Erythroblast (primary cell): ENCODE results near the gene ENPEP.
A peak's percentile ranks its signal among the peaks of the same experiment; 100 is the strongest.

Experiments
- DNase-seq, 2 experiments: peaks; one replicate each; lab custom pipeline; 2025; lab: John Stamatoyannopoulos, UW
- GATA1 ChIP-seq: IDR thresholded peaks from 2 replicates; pipeline ENCODE4 v1.6.1; 2011; ENCODE audit warnings: low read depth, mild to moderate bottlenecking, control low read depth, low read length, moderate library complexity
- POLR2A ChIP-seq: IDR thresholded peaks from 2 replicates; pipeline ENCODE4 v1.6.1; 2011; ENCODE audit warnings: mild to moderate bottlenecking, low read length

ENPEP gene

GRCh38 chr4:110493520-110493919 is 17.6 kb downstream of the ENPEP start:
- TF ChIP-seq GATA1 (no peak), POLR2A (no peak)
- DNase-seq: no peak

DNA sequence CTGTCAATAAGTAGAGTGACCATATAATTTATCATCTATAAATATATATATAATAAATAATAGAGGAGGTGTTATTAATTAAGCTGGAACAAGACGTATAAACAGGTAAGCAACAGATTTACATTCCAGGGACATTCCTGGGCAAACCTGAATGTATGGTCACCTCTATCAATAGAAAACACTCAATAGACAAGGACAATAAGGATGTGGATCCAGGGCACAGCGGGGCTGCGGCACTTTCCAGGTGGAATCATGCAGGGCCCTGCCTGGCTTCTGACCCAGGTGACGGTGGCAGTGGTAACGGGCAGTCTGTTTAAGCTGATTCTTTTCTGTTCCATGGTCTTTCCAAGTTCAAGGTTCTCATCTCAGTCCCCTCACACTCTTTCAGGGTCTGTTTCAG is 22.5 kb downstream of the ENPEP start:
- no peak for DNase-seq
- no peak for TF ChIP-seq POLR2A
- no peak for TF ChIP-seq GATA1

- TF ChIP-seq GATA1 (no peak), POLR2A (no peak)
- DNase-seq: no peak
Measured at GRCh38 chr4:110499126-110499525, 23.2 kb downstream of the ENPEP start.

GRCh38 chr4:110501826-110502225 is 25.9 kb downstream of the ENPEP start:
- DNase-seq: no peak
- TF ChIP-seq GATA1: no peak
- TF ChIP-seq POLR2A: no peak

GRCh38 chr4:110503270-110504083 is 27.5 kb downstream of the ENPEP start:
- no peak for TF ChIP-seq GATA1
- TF ChIP-seq POLR2A: no peak
- DNase-seq: no peak

DNA sequence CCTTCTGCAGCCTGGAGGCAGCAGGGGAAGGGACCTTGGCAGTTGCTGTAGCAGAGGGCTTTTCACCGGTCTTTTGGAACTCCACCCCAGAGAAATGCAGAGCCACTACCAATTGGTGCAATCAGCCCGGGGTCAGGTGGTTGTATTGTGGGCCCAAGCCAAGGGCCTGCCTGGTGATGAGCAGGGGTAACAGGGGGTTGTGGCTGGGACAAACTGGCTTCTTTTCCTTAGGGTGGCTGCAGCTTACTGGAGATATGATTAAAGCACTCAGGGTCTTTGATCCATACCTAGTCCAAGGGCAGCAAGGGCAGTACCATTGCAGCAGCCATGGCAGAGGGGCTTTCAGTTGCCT is 28.1 kb downstream of the ENPEP start:
- no peak for TF ChIP-seq POLR2A
- no peak for DNase-seq

- TF ChIP-seq POLR2A (no peak), GATA1 (no peak)
- DNase-seq: no peak
Measured at GRCh38 chr4:110505440-110505839, 29.5 kb downstream of the ENPEP start.

DNA sequence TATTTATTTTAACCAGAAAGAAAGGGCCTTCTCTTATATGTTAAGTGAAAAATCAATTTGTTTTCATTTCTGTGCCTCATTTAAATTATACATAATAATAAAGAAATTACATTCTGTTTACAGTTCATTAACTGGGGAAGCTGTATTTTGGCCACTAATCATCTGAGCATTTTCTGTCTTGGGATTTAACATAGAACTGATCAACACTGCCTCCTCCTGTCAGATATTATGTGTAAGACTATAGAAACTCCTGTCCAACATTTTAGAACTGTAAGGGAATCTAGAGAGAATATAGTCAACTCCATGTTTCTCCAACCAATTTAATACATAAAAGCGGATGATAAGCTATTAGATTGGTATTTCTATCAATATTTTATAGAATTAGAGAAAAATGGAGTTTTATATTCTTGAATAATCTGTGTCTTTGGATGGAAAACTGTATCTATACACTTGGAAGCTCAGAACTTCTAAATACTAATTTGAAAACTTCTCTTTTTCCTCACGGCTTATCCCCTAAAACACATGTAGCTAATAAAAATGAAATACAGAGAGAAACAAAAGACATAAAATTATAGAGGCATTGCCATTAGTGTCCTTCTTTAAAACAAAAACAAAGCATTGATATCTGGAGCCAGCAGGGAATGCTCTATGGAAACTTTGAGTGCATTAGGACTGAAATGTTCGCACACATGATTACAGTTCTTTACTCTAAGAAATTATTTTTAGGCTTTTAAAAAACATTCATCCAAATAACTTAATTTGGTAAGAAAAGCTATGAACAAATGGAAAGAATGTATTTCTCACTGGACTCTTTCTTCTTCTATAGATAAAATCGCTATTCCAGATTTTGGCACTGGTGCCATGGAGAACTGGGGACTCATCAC is 33.1 kb downstream of the ENPEP start:
- TF ChIP-seq POLR2A: no peak
- DNase-seq: peak; percentile 29 to 43

GRCh38 chr4:110510277-110510676 is 34.3 kb downstream of the ENPEP start:
- DNase-seq: no peak
- TF ChIP-seq GATA1 (no peak), POLR2A (no peak)

DNA sequence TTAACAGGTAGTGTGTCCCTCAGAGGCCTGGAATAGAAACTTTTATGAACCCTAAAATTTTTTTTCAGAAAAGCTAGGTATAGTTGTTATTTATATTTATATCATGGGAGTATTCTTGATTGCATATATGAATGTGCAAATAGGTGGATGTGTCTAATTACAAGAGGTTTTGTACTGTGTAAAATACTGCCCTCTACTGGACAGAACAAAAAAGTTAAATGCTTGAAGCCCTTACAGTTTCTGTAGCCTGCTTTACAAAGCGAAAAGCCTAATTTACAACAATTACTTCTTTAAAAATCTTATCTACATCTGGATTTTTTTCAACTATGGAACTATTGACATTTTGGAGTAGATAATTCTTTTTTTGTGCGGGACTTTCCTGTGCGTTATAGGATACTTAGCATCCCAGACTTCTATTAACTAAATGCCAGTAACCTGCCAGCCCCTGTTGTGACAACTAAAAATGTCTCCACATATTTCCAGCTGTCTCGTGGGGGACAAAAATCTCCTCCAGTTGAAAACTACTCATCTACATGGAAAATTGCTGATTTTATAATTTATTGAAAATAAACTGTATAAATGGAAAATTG is 35.1 kb downstream of the ENPEP start:
- DNase-seq: peak; percentile 69 to 75
- no peak for TF ChIP-seq GATA1
- no peak for TF ChIP-seq POLR2A

DNA sequence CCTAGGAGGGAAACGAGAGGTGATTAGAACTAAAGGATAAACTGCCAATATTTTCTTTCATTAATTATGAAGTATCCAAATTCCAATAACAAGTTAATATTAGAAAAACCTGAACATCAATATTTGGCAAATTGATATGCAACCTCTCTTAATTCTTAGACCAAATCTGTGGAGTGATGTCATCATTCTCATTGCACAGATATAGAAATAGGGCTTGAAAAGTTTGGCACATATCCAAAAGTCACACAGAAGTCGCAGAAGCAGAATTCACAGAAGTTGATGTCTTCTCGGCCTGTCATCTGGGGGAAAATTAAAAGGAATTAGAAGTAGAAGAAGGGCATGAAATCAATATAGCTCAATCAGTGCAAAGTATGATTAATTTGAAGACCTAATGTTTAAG is 36.9 kb downstream of the ENPEP start:
- TF ChIP-seq GATA1: no peak
- DNase-seq: peak in 1 of 2 experiments; percentile 9

DNA sequence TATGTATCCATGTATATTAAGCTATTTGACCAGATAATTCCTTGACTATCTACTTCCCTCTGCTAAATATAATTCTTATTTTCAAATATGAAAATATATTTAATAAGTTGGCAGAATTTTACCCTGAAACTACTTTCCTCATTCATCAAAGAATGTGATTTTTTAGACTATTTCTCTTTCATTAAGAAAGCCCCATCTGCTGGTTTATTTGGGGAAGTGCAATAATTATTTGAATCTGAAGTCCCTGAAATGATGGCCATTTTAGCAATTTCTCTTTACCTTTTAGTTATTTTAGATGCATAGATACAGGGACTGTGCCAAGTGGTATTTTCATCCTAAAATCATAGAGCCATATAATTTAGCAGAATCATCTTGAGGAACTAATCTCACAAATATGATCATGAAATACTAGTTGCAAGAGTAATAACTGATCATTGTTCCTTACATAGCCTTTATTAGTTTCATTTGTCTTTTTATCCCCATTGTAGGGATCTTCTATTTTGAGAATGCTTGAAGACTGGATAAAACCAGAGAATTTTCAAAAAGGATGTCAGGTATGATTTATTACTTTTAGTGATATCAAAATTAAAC is 39.0 kb downstream of the ENPEP start:
- peak; percentile 30 to 54 for DNase-seq
- TF ChIP-seq POLR2A (no peak), GATA1 (no peak)

GRCh38 chr4:110515676-110516075 is 39.7 kb downstream of the ENPEP start:
- DNase-seq: peak in 1 of 2 experiments; percentile 25
- TF ChIP-seq POLR2A (no peak), GATA1 (no peak)
